ENCODE results near the gene DNPEP. TPM values are rescaled to one million over a fixed set of nuclear protein-coding genes. Genes with fewer than 3 reads are reported as not detected.

DNPEP gene
- total and polyA plus RNA-seq, 2 donors (not counting 3 experiments of a cell fraction or from before 2014, with no cell fraction given), result 40.4 to 77.5 TPM

DNA sequence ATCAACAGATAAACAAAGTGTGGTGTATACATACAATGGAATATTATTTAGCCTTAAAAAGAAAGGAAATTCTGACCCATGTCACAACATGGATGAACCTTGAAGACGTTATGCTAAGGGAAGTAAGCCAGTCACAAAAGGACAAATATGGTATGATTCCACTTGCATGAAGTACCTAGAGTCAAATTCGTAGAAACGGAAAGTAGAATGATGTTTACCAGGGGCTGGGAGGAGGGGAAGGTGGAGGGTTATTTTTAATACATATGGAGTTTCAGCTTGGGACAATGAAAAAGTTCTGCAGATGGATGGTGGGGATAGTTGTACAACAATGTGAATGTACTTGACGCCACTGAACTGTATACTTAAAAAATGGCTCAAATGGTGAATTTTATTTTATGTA lies 27.1 kb upstream of the DNPEP start:
- Histone ChIP-seq H3K4me2 (ENCODE audit: insufficient read depth, low read length) (no peak overlapping the region), H3K36me3 (ENCODE audit: control insufficient read depth in 2 of 2, extremely low read depth in 1 of 2, insufficient read depth in 2 of 2, low read length in 2 of 2) (no peaks in the 10 kb centered on the region), H3K9me3 (replicated peaks; ENCODE audit: control insufficient read depth, insufficient read depth, low read length) (no peaks in the 10 kb centered on the region), H3K4me3 (replicated peaks in 1 of 3; ENCODE audit: insufficient read depth in 1 of 3, low read depth in 1 of 3, low read length in 3 of 3) (no peak overlapping the region), H3K27ac (ENCODE audit: insufficient read depth, low read depth, low read length) (no peak overlapping the region), H4K20me1 (replicated peaks; ENCODE audit: control insufficient read depth, extremely low read depth, insufficient read depth, low read length) (no peaks in the 10 kb centered on the region), H3K27me3 (ENCODE audit: control insufficient read depth in 2 of 2, insufficient read depth in 2 of 2, low read length in 2 of 2) (peaks cover 26 to 30% of the 10 kb centered on the region in 2 experiments), H3K4me1 (ENCODE audit: control insufficient read depth, extremely low read depth, insufficient read depth, low read length) (no peaks in the 10 kb centered on the region), H2AFZ (ENCODE audit: low read depth, low read length) (no peak overlapping the region), H3K79me2 (ENCODE audit: control insufficient read depth, insufficient read depth, low read length) (no peaks in the 10 kb centered on the region), H3K9me1 (replicated peaks; ENCODE audit: control insufficient read depth, extremely low read depth, insufficient read depth, low read length) (no peaks in the 10 kb centered on the region), H3K9ac (replicated peaks; ENCODE audit: extremely low read depth, insufficient read depth, low read length) (no peak overlapping the region)
- ChIA-PET CTCF (interaction anchor here (1.6 kb wide), 1 partner anchor 115 kb away, joined by 7 read pairs; no protein-coding TSS in a partner anchor), POLR2A (no interaction called here)
- BruUV-seq (replicated peaks), result no TSS peak
- FAIRE-seq (no peak), DNase-seq (ENCODE audit: low read depth, low spot score) (no peak)
- dilution Hi-C loops (cut with MboI; ENCODE audit: extremely low pct_ligation_motif_present, low sequenced_read_pairs), result no loop called here
- no peak for TF ChIP-seq JUN (IDR thresholded peaks at IDR 0.05; ENCODE audit: borderline replicate concordance, insufficient read depth, insufficient read length, low read depth)
- TF ChIP-seq MYC (IDR thresholded peaks at IDR 0.05; ENCODE audit: low read depth, low read length), result no peak
- TF ChIP-seq POLR2A (IDR thresholded peaks at IDR 0.05; ENCODE audit: low read depth, low read length), result no peak
- TF ChIP-seq, protein P1, sequence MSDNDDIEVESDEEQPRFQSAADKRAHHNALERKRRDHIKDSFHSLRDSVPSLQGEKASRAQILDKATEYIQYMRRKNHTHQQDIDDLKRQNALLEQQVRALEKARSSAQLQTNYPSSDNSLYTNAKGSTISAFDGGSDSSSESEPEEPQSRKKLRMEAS (IDR thresholded peaks at IDR 0.05; ENCODE audit: insufficient read depth, insufficient read length), result no peak
- TF ChIP-seq EZH2 (IDR thresholded peaks at IDR 0.05; ENCODE audit: borderline replicate concordance, low read depth, low read length, severe bottlenecking), result no peak
- TF ChIP-seq, protein P2, sequence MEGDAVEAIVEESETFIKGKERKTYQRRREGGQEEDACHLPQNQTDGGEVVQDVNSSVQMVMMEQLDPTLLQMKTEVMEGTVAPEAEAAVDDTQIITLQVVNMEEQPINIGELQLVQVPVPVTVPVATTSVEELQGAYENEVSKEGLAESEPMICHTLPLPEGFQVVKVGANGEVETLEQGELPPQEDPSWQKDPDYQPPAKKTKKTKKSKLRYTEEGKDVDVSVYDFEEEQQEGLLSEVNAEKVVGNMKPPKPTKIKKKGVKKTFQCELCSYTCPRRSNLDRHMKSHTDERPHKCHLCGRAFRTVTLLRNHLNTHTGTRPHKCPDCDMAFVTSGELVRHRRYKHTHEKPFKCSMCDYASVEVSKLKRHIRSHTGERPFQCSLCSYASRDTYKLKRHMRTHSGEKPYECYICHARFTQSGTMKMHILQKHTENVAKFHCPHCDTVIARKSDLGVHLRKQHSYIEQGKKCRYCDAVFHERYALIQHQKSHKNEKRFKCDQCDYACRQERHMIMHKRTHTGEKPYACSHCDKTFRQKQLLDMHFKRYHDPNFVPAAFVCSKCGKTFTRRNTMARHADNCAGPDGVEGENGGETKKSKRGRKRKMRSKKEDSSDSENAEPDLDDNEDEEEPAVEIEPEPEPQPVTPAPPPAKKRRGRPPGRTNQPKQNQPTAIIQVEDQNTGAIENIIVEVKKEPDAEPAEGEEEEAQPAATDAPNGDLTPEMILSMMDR (IDR thresholded peaks at IDR 0.05; ENCODE audit: extremely low read depth in 1 of 2, insufficient read depth in 1 of 2, low read depth in 1 of 2, low read length in 2 of 2), result no peak
- no peak for TF ChIP-seq GATA2 (IDR thresholded peaks at IDR 0.05; ENCODE audit: insufficient read depth, insufficient read length, low read depth, low read length)
- no peak for TF ChIP-seq POLR2AphosphoS5 (IDR thresholded peaks at IDR 0.05; ENCODE audit: insufficient read depth, low read depth, low read length)
- no peak for TF ChIP-seq FOS (IDR thresholded peaks at IDR 0.05; ENCODE audit: borderline replicate concordance, insufficient read depth, low read length)
- intact Hi-C loops (cut with micrococcal nuclease), result no loop called here
